Germinal center (tissue), 1 donor: Measurements from ENCODE around the gene NPNT.
A peak's percentile ranks its signal among the peaks of the same experiment; 100 is the strongest.
"Not testable (repeated sequence)": the region's sequence is repeated elsewhere in the genome, so short reads cannot be mapped to it uniquely, and the experiment has no call there.

ENCODE experiments used
- DNase-seq: peaks from one replicate; pipeline ENCODE4 v3.0.0; 2012; ENCODE audit warnings: mixed read lengths, low spot score

Gene NPNT, protein sequence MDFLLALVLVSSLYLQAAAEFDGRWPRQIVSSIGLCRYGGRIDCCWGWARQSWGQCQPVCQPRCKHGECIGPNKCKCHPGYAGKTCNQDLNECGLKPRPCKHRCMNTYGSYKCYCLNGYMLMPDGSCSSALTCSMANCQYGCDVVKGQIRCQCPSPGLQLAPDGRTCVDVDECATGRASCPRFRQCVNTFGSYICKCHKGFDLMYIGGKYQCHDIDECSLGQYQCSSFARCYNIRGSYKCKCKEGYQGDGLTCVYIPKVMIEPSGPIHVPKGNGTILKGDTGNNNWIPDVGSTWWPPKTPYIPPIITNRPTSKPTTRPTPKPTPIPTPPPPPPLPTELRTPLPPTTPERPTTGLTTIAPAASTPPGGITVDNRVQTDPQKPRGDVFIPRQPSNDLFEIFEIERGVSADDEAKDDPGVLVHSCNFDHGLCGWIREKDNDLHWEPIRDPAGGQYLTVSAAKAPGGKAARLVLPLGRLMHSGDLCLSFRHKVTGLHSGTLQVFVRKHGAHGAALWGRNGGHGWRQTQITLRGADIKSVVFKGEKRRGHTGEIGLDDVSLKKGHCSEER

DNA sequence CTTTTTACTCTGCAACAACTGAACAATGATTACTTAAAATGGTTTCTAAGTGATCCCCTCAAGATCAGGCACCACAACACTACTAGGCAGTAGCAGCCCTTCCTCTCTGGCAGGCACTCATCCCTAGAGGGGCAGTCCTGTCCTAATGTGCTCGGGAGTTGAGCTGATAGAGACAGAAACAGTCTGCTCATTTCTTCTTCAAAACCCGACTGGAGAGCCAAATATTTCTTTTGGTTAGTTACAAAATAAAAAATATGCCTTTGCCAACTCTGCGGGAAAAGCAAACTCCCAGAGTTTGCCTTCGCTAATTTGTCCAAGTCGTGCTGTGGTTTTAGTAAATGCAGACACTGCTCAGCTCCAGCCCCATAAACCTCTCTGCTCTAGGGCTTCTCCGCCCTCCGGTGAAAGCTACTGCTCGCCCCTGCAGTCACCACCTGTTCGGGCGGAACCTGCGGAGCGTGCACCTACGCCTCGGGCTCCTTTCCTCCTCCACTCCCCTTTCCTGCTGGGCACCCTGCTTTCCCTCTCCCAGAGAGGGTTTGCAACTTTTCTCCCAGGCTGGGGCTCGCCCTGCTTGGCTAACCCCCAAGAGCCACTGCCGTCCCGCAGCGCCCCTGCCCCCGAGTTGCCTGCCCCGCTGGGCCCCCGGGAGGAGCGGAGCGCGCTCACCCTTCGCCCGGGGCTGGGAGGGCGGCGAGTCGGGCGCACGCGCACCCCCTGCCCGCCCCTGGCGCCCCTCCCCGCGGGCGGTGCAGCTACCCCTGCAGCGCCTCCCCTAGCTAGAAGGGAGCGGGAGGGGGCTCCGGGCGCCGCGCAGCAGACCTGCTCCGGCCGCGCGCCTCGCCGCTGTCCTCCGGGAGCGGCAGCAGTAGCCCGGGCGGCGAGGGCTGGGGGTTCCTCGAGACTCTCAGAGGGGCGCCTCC, at the start of gene NPNT:
NPNT (plus strand) TSS at position 812 of the 923 bp plus-strand sequence. CDS start 182 bp downstream, outside the sequence.
- DNase-seq, result peak; percentile 10

DNA sequence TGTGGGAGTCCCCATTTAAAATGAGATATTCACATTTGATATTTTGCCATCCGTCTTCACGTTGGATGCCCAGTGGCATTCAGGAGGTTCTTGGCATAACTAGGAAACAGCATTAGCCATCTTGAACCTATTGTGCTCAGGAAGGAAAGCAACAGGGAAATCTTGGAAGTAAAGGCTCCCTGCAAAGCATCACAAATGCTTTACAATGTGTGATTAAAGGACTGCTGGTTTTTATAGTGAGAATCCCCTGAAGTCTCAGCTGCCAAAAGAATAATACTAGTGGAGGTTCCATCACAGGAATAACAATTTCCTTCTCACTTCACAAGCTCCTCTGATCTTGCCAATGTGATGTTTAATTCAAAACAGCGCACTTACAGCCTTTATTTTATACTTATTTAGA, 49.7 kb upstream of the NPNT start:
- DNase-seq, result no peak

DNA sequence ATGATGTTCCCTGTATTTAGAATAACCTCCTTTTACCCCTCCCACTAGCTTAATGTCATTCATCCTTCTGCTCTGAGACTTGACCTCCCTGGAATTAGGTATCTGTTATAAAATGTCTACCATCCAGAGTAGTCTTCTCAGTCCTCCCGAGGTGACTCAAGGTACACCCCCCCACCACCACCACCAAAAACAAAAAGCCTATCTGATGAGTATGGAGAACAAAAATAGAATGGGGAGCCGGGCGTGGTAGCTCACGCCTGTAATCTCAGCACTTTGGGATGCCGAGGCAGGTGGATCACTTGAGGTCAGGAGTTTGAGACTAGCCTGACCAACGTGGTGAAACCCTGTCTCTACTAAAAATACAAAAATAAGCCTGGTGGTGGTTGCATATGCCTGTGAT, 46.9 kb upstream of the NPNT start:
- DNase-seq, result not testable (repeated sequence)

DNA sequence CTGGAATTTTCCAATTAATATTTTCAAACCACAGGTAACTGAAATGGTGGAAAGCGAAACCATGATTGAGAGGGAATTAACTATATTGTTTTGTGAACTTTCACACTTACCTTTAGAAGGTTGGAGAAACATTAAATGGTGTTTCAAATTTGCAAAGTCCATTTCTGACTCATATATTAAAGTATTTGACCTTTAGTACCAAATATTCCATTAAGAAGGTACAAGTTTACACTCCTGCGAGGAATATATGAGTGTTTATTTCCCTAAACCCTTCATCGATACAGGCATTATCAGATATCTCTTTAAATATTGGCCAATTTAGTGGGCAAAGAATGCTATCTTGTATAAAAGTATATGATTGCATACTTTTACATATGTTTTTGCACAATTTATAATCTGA, 44.1 kb upstream of the NPNT start:
- no peak for DNase-seq

DNA sequence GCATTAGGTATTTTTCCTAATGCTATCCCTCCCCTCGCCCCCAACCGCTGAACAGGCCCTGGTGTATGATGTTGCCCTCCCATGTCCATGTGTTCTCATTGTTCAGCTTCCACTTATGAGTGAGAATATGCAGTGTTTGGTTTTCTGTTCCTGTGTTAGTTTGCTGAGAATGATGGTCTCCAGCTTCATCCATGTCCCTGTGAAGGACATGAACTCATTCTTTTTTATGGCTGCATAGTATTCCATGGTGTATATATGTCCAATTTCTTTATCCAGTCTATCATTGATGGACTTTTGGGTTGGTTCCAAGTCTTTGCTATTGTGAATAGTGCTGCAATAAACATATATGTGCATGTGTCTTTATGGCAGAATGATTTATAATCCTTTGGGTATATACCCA, 43.0 kb upstream of the NPNT start:
- not testable (repeated sequence) for DNase-seq

DNA sequence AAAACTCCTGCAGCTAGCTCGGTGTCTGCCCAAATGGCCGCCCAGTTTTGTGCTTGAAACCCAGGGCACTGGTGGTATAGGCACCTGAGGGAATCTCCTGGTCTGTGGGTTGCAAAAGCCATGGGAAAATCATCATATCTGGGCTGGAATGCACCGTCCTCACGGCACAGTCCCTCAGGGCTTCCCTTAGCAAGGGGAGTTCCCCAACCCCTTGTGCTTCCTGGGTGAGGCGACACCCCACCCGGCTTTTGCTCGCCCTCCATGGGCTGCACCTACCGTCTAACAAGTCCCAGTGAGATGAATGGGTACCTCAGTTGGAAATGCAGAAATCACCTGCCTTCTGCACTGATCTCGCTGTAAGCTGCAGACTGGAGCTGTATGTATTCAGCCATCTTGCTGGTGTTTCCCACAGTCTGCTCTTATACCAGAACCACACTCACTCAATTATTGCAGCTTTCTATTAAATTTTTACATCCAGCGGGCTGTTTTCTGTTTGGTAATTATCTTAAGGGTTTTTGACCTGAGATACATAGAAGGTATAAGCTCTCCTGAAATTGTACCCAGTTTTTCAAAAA, 36.7 kb upstream of the NPNT start:
- no peak for DNase-seq

DNA sequence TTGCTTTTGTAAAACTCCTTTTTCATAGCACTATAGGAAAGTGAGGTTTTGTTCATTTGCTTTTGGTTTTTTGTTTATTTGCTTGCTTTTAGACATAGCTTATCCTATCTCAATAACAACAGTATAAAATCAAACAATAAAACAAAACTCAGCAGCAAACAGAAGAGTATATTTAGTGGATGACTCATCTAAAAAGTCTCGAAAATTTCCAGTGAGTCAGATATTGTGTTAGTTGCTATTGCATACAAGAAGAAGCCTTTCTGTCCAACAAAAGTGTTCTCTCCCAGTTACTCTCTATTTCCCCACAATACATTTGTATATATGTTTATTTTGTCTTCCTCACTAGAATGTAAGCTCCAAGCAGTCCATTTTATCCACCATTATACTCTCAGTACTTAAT, 36.0 kb upstream of the NPNT start:
- DNase-seq, result no peak

DNA sequence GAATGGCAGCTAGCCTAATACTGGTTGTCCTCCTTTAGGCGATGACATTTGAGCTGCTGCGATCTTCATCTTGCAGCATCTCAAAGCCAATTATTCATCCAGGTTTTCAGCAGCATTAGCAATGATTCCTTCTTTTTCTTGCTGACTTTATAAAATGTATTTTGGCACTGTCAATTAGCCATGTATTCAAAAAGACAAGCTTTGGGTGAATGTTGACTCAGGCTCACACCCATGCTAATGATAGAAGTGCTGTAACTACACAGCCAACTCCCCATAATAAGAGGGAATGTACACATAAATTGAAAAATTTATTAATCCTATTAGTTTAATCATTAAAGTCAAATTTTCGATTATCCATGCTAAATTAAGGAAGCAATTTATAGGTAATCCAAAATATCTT, 24.3 kb upstream of the NPNT start:
- no peak for DNase-seq

DNA sequence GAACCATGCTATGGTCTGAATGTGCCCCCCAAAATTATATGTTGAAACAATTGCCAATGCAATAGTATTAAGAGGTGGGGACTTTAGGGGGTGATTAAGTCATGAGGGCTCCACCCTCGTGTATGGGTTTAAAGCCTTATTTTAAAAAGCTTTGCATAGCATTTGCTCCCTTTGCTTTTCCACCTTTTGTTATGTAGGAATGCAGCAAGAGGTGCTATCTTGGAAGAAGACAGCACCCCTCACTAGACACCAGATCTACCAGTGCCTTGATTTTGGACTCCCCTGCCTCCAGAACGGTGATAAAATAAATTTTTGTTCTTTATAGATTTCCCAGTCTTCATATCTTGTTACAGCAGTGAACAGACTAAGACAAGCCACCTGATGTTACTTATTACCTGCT, 23.3 kb upstream of the NPNT start:
- no peak for DNase-seq

DNA sequence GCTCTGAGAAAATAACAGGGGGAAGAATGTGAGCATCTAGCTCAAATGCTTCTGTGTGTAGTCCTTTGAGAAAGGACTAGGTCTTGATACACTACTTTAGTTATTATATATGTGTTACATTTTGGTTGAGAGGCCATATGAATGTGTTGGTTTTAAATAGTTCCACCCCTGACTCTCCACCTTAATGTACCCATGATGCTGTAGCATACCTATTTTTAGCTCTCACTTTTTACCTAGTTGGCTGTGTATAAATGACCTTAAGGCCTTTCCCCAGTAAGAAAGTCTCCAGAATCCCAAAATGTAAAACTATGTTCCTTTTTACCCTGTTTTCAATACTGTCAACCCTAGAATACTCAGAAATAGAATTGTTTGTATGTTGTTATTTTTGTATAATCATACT, 20.0 kb upstream of the NPNT start:
- no peak for DNase-seq

DNA sequence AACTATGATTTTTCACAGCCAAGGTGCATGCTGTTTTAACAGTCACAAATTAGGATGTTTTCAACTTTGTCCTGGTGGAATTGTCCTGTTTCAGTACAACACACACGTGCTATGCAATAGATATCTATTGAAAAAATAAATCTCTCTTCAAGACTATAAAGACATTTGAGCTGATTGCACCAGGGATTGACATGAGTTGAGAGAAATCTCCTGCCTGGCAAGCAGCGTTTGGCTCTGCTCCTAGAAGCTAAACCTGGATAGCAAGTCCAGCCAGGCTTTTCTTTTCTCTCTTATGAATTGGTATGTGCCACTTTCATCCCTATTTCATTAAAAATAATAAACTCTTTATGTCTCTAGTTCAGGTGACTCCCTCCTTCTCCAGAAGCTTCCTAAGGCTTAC, 16.6 kb upstream of the NPNT start:
- DNase-seq, result no peak

DNA sequence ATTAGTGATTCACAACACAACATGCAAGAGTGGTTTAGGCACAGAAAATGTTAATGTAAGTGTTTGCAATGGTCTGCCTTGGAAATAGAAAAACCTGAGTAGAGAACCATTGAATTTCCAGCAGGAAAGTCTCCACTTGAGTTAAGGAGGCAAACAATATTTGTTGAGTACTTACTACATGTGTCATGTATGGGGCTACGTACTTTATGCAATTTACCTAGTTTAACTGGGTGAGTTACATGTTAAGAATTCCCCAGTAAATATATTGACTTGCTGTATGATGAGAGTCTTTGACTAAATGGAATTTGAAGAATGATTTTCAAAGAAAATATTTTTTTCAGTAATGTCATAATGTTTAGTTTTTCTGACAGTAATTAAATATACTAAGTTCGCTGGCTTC, 7.8 kb upstream of the NPNT start:
- DNase-seq, result no peak

DNA sequence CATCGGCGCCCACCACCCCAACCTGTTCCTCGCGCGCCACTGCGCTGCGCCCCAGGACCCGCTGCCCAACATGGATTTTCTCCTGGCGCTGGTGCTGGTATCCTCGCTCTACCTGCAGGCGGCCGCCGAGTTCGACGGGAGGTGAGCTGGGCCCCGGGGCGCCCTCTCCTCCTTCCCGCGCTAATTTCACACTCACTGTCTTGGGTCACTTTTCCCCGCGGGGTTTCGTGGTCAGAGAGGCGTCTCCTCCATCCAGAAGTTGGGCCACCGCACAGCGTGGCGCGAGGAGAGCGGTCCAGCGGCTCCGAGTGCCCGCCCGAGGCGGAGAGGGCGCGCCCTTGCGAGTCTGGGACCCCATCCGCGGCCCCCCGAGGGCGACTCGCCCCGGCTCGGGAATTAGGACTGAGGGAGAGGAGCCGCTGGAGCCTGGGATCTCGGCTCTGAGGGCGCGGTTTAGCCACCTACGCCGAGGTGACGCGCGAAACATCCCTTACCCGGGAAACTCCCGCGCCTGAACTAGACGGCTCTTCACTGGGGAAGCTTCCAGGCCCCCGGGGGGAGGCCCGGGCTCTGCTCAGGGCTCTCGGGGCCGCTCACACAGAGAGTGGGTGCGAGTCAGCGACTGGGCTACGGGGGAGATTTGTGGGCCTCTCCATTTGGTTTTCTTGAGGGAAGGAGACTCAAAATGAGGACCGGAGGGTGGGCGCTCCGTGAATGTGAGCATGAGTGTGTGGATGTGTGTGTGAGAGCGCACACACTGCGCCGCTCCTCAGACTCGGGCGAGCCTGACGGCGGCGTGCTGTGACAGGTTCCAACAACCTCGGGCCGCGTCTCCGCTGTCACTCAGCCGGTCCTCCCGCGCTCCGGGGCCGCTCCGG, 551 bp downstream of the NPNT start:
- peak; percentile 17 for DNase-seq

DNA sequence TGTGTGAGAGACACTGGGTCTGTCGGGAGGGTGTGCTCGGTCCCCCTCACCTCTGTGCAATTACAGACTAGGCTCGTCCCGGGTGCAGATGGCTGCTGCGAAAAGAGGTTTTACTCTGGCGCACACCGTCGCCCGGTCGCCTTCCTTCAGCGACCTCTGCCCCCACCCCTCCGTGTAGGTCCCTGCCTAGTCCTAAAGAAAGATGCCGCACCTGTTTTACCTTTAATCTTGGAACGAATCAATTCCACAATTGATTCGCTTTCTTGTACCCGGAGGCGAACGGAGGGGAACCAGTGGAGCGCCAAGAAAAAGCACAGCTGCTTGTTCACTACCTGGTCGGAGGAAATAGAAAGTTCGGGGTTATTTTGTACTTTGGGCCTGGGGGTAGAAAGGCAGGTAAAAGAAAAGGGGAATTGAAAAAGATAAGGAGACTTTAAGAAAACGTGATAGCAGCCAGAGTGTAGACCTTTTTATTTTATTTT, 1.2 kb downstream of the NPNT start:
- peak; percentile 10 for DNase-seq

DNA sequence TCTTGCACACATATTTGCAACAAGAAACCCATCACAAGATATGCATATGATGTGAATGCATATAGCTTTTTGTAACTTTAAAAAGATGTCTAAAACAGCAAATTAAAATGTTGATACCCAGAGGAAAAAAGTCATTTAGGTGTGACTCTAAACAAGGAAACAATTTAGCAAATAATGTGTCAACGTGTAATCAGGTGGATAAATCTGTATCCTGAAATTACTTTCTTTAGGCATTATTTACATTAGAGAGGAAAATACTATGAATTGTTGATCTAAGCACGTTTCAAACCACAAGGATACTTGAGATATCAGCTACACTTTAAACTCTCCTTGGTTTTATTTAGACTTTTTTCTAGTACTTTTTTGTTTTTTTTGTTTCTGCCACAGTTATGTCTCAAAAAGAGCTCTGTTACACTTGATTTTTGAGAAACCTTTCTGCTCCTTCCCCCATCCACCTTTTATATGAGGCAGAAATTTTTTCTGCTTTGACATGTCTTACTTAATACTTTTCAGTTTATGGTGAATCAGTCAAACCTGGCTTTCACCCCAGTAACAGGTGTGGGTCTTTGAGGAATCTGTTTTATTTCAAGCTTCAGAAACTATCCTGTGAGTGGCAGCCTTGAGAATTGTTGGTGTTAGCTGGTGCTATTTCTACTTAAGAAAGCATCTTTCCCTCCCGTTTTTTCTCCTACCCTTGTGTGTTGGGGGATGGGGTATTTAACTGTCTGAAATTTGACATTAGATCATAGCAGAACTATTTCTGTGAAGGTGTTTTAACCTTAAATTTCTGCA, 1.9 kb downstream of the NPNT start:
- no peak for DNase-seq

GRCh38 chr4:105900541-105900940, 5.3 kb downstream of the NPNT start:
- DNase-seq, result no peak

DNA sequence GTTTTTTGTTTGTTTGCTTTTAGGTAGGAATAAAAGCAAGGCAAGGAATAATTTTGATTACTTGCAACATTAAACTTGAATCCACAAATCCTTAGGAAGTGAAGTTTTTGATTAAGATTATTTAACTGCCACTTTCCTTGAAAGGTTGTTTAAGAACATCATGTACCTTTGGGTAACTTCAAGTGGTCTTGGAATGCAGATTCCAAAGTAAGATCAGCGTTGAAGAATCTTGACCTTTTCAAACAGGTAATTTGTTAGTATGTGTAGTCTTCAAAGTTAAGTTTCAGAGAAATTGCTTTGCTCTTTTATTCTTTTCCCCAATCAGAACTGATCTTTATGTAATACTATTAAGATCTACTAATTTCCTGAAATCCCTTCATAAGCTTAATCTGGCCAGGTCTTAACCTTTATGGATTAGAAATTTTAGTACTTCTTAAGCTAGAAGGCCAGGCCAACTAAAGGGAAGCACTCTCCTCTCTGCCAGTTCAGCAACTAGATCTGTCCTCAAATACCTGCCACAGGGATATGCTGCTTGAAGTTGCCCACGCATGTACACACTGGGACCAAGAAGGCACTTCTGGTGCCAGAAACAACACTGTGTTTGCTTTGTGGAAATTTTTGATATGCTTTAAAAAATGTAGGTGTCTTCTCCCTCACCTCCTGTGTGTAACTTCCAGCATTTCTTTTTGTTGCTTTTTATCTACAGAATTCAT, 7.4 kb downstream of the NPNT start:
- no peak for DNase-seq

DNA sequence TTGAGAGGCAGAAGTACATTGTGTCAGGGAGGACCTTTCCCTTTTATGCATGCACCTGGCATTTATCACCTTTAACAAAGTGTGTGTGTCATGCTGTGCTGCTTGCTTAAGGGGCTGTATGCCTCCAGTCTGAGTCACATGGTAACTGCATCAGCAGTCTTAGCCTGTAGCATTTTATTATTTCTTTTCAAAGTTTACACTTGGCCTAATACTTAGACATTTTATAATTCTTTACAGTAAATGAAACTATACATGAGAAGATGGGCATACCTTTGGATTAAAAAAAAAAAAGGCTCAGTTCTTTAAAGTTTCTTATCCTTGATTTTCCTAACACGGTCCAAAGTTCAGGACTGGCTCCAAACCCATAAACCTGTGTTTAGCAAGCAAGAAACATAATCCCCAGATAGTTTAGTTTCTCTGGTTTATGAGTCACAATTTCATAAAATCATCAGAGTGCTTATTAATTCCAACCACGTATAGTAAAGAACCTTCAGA, 14.6 kb downstream of the NPNT start:
- no peak for DNase-seq

DNA sequence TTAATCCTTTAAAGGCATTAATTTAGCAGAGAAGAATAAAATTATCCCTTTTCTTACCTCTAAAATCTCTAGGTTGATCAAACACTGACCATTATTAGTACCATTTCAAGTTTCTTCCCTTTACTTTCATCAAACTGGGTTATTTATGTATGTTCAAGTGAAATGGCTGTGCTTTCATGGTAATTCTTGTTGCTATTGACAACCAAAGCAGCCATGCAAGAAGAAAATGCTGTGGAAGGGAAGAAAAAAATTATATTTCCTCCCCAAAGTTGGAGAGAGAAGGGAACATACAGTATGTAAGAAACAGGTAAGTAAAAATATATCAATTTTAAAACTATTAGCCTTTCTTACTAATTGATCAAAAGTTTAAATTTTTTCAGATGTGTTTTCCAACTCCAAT, 16.2 kb downstream of the NPNT start:
- no peak for DNase-seq

GRCh38 chr4:105912633-105913032, 17.4 kb downstream of the NPNT start:
- no peak for DNase-seq
